Posterior cingulate gyrus (tissue), 11 donors: ENCODE measurements around the gene PPIL1.

Experiments used
- DNase-seq, 10 donors: peaks; one replicate each; pipeline versions ENCODE4 v3.0.0 to v3.0.0-alpha.2; 2020 to 2021; ENCODE audit warnings: mixed read lengths in 3 of 10
- intact Hi-C: fragments of 100-400 bp; cut with DNase I; formaldehyde crosslinking; loops from one replicate; pipeline ENCODE4 v1.15.1; 2023

The PPIL1 gene

GRCh38 chr6:36838896-36839748, 35.5 kb downstream of the PPIL1 start, which contains the start of gene CPNE5:
Gene CPNE5, minus strand, starts transcription at chr6:36839444. Its CDS starts 67 bp downstream, at chr6:36839377.
- peak in 5 of 10 donors; percentile 15 to 91 (median 84) for DNase-seq
- intact Hi-C loops, result loop anchor here (5.0 to 10.0 kb wide), 2 partner anchors 47 to 64 kb away; no protein-coding TSS in a partner anchor

GRCh38 chr6:36837686-36838085, 36.9 kb downstream of the PPIL1 start:
- intact Hi-C loops, result loop anchor here (5.0 to 10.0 kb wide), 2 partner anchors 45 to 63 kb away; no protein-coding TSS in a partner anchor
- peak in 1 of 10 donors; percentile 67 for DNase-seq

- DNase-seq, result no peak
- intact Hi-C loops, result loop anchor here (5.0 to 10.0 kb wide), 2 partner anchors 45 to 62 kb away; no protein-coding TSS in a partner anchor
These were observed 37.6 kb downstream of the PPIL1 start for GRCh38 chr6:36837022-36837339.

GRCh38 chr6:36836111-36837021, 38.2 kb downstream of the PPIL1 start:
- no peak for DNase-seq
- intact Hi-C loops, result loop anchor here (5.0 to 10.0 kb wide), 2 partner anchors 44 to 62 kb away; no protein-coding TSS in a partner anchor

- intact Hi-C loops, result loop anchor here (5.0 to 10.0 kb wide), 2 partner anchors 42 to 60 kb away; no protein-coding TSS in a partner anchor
- peak in 1 of 10 donors; percentile 13 for DNase-seq
These were observed 39.8 kb downstream of the PPIL1 start for GRCh38 chr6:36834576-36835341.

GRCh38 chr6:36833182-36833789, 41.3 kb downstream of the PPIL1 start:
- peak in 1 of 10 donors; percentile 56 for DNase-seq
- intact Hi-C loops, result loop anchor here (10.0 kb wide), 1 partner anchor 58 kb away; no protein-coding TSS in a partner anchor

GRCh38 chr6:36832313-36832712, 42.3 kb downstream of the PPIL1 start:
- DNase-seq, result no peak
- intact Hi-C loops, result loop anchor here (10.0 kb wide), 1 partner anchor 58 kb away; no protein-coding TSS in a partner anchor

GRCh38 chr6:36830577-36830976, 44.0 kb downstream of the PPIL1 start:
- intact Hi-C loops, result loop anchor here (10.0 kb wide), 1 partner anchor 56 kb away; no protein-coding TSS in a partner anchor
- DNase-seq, result no peak

- DNase-seq, result peak in 5 of 10 donors; percentile 27 to 86 (median 46)
- intact Hi-C loops, result loop anchor here (10.0 kb wide), 1 partner anchor 55 kb away; no protein-coding TSS in a partner anchor
These were observed 44.6 kb downstream of the PPIL1 start for GRCh38 chr6:36829919-36830544.

- peak in 1 of 10 donors; percentile 63 for DNase-seq
- intact Hi-C loops, result no loop called here
These were observed 47.1 kb downstream of the PPIL1 start for GRCh38 chr6:36827261-36828079.

- intact Hi-C loops, result no loop called here
- peak in 1 of 10 donors; percentile 70 for DNase-seq
These were observed 47.9 kb downstream of the PPIL1 start for GRCh38 chr6:36826520-36827227.

- intact Hi-C loops, result no loop called here
- DNase-seq, result peak in 1 of 10 donors; percentile 9
These were observed 48.6 kb downstream of the PPIL1 start for GRCh38 chr6:36825994-36826393.

- intact Hi-C loops, result no loop called here
- peak in 1 of 10 donors; percentile 62 for DNase-seq
These were observed 49.2 kb downstream of the PPIL1 start for GRCh38 chr6:36825452-36825851.

- DNase-seq, result no peak
- intact Hi-C loops, result no loop called here
These were observed 50.4 kb downstream of the PPIL1 start for GRCh38 chr6:36824253-36824652.

GRCh38 chr6:36823421-36824096, 51.0 kb downstream of the PPIL1 start:
- DNase-seq, result no peak
- intact Hi-C loops, result no loop called here

GRCh38 chr6:36822506-36823269, 51.9 kb downstream of the PPIL1 start:
- intact Hi-C loops, result no loop called here
- DNase-seq, result no peak
